GM12878 (cell line): ENCODE measurements around the gene CNKSR1. TPM values are rescaled to one million over a fixed set of nuclear protein-coding genes. Genes with fewer than 3 reads are reported as not detected.

Experiments
- ATAC-seq: fragments of 200-7000 bp; cut with Tn5 transposase; 3 replicates; pipeline ENCODE4 v1.9.1; 2020; ENCODE audit warnings: mild to moderate bottlenecking, moderate library complexity
- BruUV-seq: library from RNA; stranded (reverse); fragments of 400-500 nt; replicated peaks from 2 replicates; lab custom pipeline; 2021; lab: Mats Ljungman, UMichigan
- CTCF ChIA-PET: fragments of 300-600 bp; sonication (Branson Sonifier 250); formaldehyde crosslinking; extraction: SDS; loops from one replicate; lab custom pipeline; 2021; ENCODE audit warnings: inconsistent platforms; lab: Yijun Ruan, JAX
- POLR2A ChIA-PET: fragments of 350-600 bp; formaldehyde crosslinking; extraction: SDS; loops from one replicate; lab custom pipeline; 2021; ENCODE audit warnings: inconsistent platforms; lab: Charles Lee
- RAD21 ChIA-PET: fragments of 300-600 bp; sonication (Branson Sonifier 250); formaldehyde crosslinking; loops from one replicate; lab custom pipeline; 2023; ENCODE audit warnings: antibody characterized with exemption; ENCODE audit not compliant: unreplicated experiment; lab: Charles Lee
- SMC1A ChIA-PET: fragments of 300-600 bp; sonication (Branson Sonifier 250); formaldehyde crosslinking; loops from one replicate; lab custom pipeline; 2023; ENCODE audit not compliant: unreplicated experiment, uncharacterized antibody; lab: Charles Lee
- DNase-seq: peaks from one replicate; pipeline ENCODE4 v3.0.0-alpha.2; 2011; ENCODE audit warnings: low read depth, low spot score
- FAIRE-seq: peaks from 3 replicates; lab custom pipeline; 2011; peaks lifted over from hg19 to GRCh38; lab: Jason Lieb, UNC
- H2AFZ ChIP-seq: 2 replicates; pipeline ENCODE4 v1.6.0; 2011; ENCODE audit warnings: low read depth, low read length, control low read depth; ENCODE audit not compliant: control insufficient read depth
- H3K27ac ChIP-seq: 2 replicates; pipeline ENCODE4 v1.5.1; 2011; ENCODE audit warnings: control low read depth; ENCODE audit not compliant: control insufficient read depth, insufficient read depth
- H3K27me3 ChIP-seq, 2 experiments: replicated peaks in 1 of 2; 2 replicates each; pipeline versions ENCODE4 v1.6.0 to v1.6.1; 2011; ENCODE audit warnings: low read length in 1 of 2; ENCODE audit not compliant: control insufficient read depth in 2 of 2, insufficient read depth in 2 of 2
- H3K36me3 ChIP-seq, 2 experiments: 2 replicates each; pipeline ENCODE4 v1.5.1; 2011; ENCODE audit warnings: low read length in 1 of 2; ENCODE audit not compliant: control insufficient read depth in 2 of 2, insufficient read depth in 2 of 2
- H3K4me1 ChIP-seq: 2 replicates; pipeline ENCODE4 v1.6.1; 2011; ENCODE audit warnings: mild to moderate bottlenecking, low read length, moderate library complexity, mixed read lengths; ENCODE audit not compliant: control insufficient read depth, insufficient read depth
- H3K4me2 ChIP-seq: 2 replicates; pipeline ENCODE4 v1.6.0; 2011; ENCODE audit warnings: control low read depth; ENCODE audit not compliant: control insufficient read depth, insufficient read depth
- H3K4me3 ChIP-seq: fragments of 200-600 bp; sonication (generic); 2 replicates; pipeline ENCODE4 v1.5.1; 2016
- H3K79me2 ChIP-seq: 2 replicates; pipeline ENCODE4 v1.6.0; 2011; ENCODE audit warnings: low read length; ENCODE audit not compliant: control insufficient read depth, insufficient read depth
- H3K9ac ChIP-seq: 2 replicates; pipeline ENCODE4 v1.8.0; 2011; ENCODE audit warnings: low read length, control low read depth, mixed read lengths; ENCODE audit not compliant: control insufficient read depth, insufficient read depth
- H3K9me3 ChIP-seq: replicated peaks from 3 replicates; pipeline ENCODE4 v1.5.1; 2011; ENCODE audit warnings: mild to moderate bottlenecking, low read length; ENCODE audit not compliant: control insufficient read depth, insufficient read depth
- H4K20me1 ChIP-seq: 2 replicates; pipeline ENCODE4 v1.6.0; 2011; ENCODE audit not compliant: control insufficient read depth, insufficient read depth
- POLR2A ChIP-seq: IDR thresholded peaks from 2 replicates; pipeline ENCODE4 v1.6.1; 2011; ENCODE audit warnings: low read depth, mild to moderate bottlenecking, low read length
- SREBF1 ChIP-seq: IDR thresholded peaks from 2 replicates; pipeline ENCODE4 v1.6.1; 2012; ENCODE audit warnings: mild to moderate bottlenecking, low read length
- TCF7 ChIP-seq: IDR thresholded peaks from 2 replicates; pipeline ENCODE4 v1.6.1; 2014; ENCODE audit warnings: antibody characterized with exemption, borderline replicate concordance
- WGBS: methylation state at CpG from one replicate; pipeline ENCODE4 v1.1.6; 2016; ENCODE audit warnings: low lambda C conversion rate; ENCODE audit not compliant: insufficient replicate concordance, insufficient coverage; ENCODE audit errors: missing lambda C conversion rate; 5-methylcytosine and 5-hydroxymethylcytosine counted together
- in situ Hi-C: fragments of 300-500 bp; cut with MboI; formaldehyde crosslinking; loops from 9 replicates; pipeline ENCODE4 v1.14.3; 2018; ENCODE audit warnings: mixed read lengths
- intact Hi-C: fragments of 100-400 bp; cut with micrococcal nuclease; formaldehyde crosslinking; loops from one replicate; pipeline ENCODE4 v1.14.2; 2022; ENCODE audit not compliant: unreplicated experiment
- polyA plus RNA-seq, 11 experiments: library from polyadenylated mRNA; depleted of rRNA in 4 of 11; unstranded in 6 of 11; stranded (reverse) in 5 of 11; fragments of >200 nt; fragmentation: Nextera tagmentation in 4 of 11; fragmentation: Illumina TruSeq in 1 of 11; extraction: Ambion mirVana in 4 of 11; extraction: Trizol in 1 of 11; gene quantifications; 1 replicate in 1 of 11; 2 replicates in 10 of 11; pipeline versions ENCODE4 v1.2.1 to v1.2.3, GENCODE V29; 2011 to 2016; ENCODE audit warnings: inconsistent platforms in 2 of 11, missing spikeins in 2 of 11, low read depth in 1 of 11
- total RNA-seq, 4 experiments: library from RNA; depleted of rRNA in 3 of 4; stranded (reverse); fragments of >200 nt in 3 of 4; fragmentation: Illumina TruSeq in 1 of 4; extraction: Trizol in 1 of 4; gene quantifications; 2 replicates each; pipeline versions ENCODE4 v1.2.1 to v1.2.3, GENCODE V29; 2013 to 2021
- TF ChIP-seq, protein P1 (sequence below): IDR thresholded peaks from 2 replicates; pipeline ENCODE4 v1.6.1; 2011; ENCODE audit warnings: low read depth, mild to moderate bottlenecking, low read length, moderate library complexity, borderline replicate concordance; ENCODE audit errors: extremely low read depth

The CNKSR1 gene
- total and polyA plus RNA-seq, 10 of the 15 experiments (the other 5 are each of a cell fraction or from before 2014, with no cell fraction given): 0.06 to 1.2 (median 0.86) TPM

DNA sequence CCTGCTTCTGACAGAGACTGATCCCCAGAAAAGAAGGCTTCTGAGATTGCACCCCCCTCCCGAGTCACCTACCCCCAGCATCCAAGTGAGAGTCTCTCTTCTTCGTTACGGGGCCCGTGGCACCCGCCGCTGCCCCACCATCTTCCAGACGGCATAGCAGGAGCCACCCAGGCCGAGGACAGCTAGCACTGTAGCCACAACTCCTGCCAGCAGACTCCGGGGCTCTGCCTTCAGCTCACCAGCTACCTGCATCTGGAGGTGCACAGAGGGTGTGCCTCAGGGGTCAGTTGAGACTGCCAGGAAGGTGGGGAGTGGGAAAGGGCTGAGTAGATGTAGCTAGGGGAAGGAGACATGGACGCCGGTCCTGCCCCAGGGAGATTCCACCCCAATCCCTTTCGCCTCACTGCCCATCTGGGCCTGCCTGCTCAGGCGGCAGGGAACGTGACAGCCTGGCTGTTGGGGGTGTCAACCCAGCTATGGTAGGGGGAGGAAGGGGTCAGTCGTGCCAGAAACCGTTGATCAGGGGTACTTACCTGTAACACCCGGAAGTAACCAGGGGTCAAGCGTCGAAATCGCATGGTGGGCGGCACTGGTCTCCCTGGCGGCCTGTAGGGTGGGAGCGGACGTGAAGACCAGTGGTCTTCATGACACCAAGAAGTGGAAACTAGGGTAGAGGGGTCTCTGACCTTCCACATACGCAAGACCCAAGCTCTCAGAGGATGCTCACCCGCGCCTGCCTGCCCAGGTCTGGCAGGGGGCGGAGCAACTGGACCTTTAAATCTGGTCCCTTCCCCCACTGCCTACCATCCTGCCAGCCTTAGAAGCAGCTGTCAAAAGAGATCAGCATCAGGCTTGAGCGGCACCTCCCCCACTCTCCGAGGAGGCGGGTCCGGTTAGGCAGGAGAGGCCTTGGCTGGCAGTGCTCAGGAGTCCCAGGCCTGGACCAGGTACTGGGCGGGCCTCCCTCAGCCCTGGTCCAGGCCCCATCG, 5.9 kb upstream of the CNKSR1 start, which contains the start of gene ZNF593OS:
Gene ZNF593OS (minus strand): TSS at position 749 of the 989 bp plus-strand sequence. CDS start 171 bp downstream, at position 578.
- no peak for ATAC-seq
- intact Hi-C loops: no loop called here
- H3K27ac ChIP-seq: peak within 1 kb of the TSS; percentile 79
- no peak within 1 kb of the TSS for H2AFZ ChIP-seq
- no peak for DNase-seq
- peaks cover 7% of the 10 kb centered on the region for H3K4me1 ChIP-seq
- H3K79me2 ChIP-seq: peaks cover 12% of the 10 kb centered on the region
- TF ChIP-seq, protein P1, sequence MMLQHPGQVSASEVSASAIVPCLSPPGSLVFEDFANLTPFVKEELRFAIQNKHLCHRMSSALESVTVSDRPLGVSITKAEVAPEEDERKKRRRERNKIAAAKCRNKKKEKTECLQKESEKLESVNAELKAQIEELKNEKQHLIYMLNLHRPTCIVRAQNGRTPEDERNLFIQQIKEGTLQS: no peak
- TF ChIP-seq SREBF1 (no peak), TCF7 (no peak), POLR2A (peak; percentile 38; the same call in 1 of the 2 replicates)
- H3K36me3 ChIP-seq: no peaks in the 10 kb centered on the region; a peak in 1 of 4 replicates
- WGBS: 90% methylated on average over 34 of the region's 34 CpGs
- no TSS peak for BruUV-seq
- CTCF ChIA-PET: interaction anchor here (1.4 to 5.8 kb wide), 4 partner anchors 18 to 246 kb away, joined by 3 to 110 read pairs (median 8); partner anchors contain the start of genes CATSPER4 and CEP85
- H4K20me1 ChIP-seq: no peaks in the 10 kb centered on the region
- peak within 1 kb of the TSS; percentile 97 for H3K4me3 ChIP-seq
- RAD21 ChIA-PET: interaction anchor here (2.8 kb wide), 1 partner anchor 63 kb away, joined by 44 read pairs; the partner anchor contains the start of gene CEP85
- no peaks in the 10 kb centered on the region for H3K27me3 ChIP-seq
- FAIRE-seq: no peak
- POLR2A ChIA-PET: interaction anchor here (0.6 kb wide), 1 partner anchor 309 kb away, joined by 4 read pairs; no protein-coding TSS in a partner anchor
- H3K4me2 ChIP-seq: peak within 1 kb of the TSS; percentile 93
- SMC1A ChIA-PET: interaction anchor here (0.6 to 1.1 kb wide), 3 partner anchors 63 to 546 kb away, joined by 3 read pairs; partner anchors contain the start of gene CEP85
- in situ Hi-C loops: loop anchor here (5.0 kb wide), 1 partner anchor 151 kb away; no protein-coding TSS in a partner anchor
- H3K9ac ChIP-seq: peak within 1 kb of the TSS; percentile 90
- no peaks in the 10 kb centered on the region for H3K9me3 ChIP-seq
